GM18909 (cell line): Measurements from ENCODE around the gene ZNF446.
"Not testable (repeated sequence)": the region's sequence is repeated elsewhere in the genome, so short reads cannot be mapped to it uniquely, and the experiment has no call there.

Experiments used
- ATAC-seq: cut with Tn5 transposase; IDR thresholded peaks from one replicate; pipeline ENCODE4 v1.9.1; 2021; ENCODE audit warnings: mild to moderate bottlenecking; ENCODE audit not compliant: unreplicated experiment, poor library complexity

ZNF446 gene

GRCh38 chr19:58475714-58476497 lies at the start of gene ZNF446:
ZNF446 (plus strand) TSS chr19:58476352; CDS start chr19:58477219, 867 bp downstream.
- ATAC-seq: peak; percentile 85

- ATAC-seq: no peak
Measured at GRCh38 chr19:58428617-58429016, 47.5 kb upstream of the ZNF446 start.

GRCh38 chr19:58429745-58430144 lies 46.4 kb upstream of the ZNF446 start:
- ATAC-seq: no peak

- ATAC-seq: no peak
Measured at GRCh38 chr19:58434217-58434616, 41.9 kb upstream of the ZNF446 start.

- peak; percentile 96 for ATAC-seq
Measured at GRCh38 chr19:58439576-58440554, 36.3 kb upstream of the ZNF446 start, which contains the start of gene ZNF132. ZNF132 (minus strand) TSS chr19:58440153; CDS start chr19:58439821, 332 bp downstream.

GRCh38 chr19:58440556-58440955 lies 35.6 kb upstream of the ZNF446 start:
- no peak for ATAC-seq

GRCh38 chr19:58442986-58443385 lies 33.2 kb upstream of the ZNF446 start:
- ATAC-seq: not testable (repeated sequence)

GRCh38 chr19:58448860-58449259 lies 27.3 kb upstream of the ZNF446 start:
- ATAC-seq: not testable (repeated sequence)

GRCh38 chr19:58449980-58450379 lies 26.2 kb upstream of the ZNF446 start:
- not testable (repeated sequence) for ATAC-seq

GRCh38 chr19:58450856-58451357 lies 25.2 kb upstream of the ZNF446 start:
- ATAC-seq: no peak

GRCh38 chr19:58451358-58452101 lies 24.6 kb upstream of the ZNF446 start, which contains the start of gene ZNF324B:
ZNF324B (plus strand) TSS chr19:58451622; CDS start chr19:58453702, 2,080 bp downstream.
- peak; percentile 93 for ATAC-seq

- ATAC-seq: no peak
Measured at GRCh38 chr19:58453743-58454142, 22.4 kb upstream of the ZNF446 start.

- ATAC-seq: no peak
Measured at GRCh38 chr19:58455306-58455705, 20.8 kb upstream of the ZNF446 start.

- no peak for ATAC-seq
Measured at GRCh38 chr19:58456111-58456510, 20.0 kb upstream of the ZNF446 start.

- ATAC-seq: no peak
Measured at GRCh38 chr19:58460039-58460438, 16.1 kb upstream of the ZNF446 start.

- ATAC-seq: peak; percentile 29
Measured at GRCh38 chr19:58466089-58466759, 9.9 kb upstream of the ZNF446 start.

- ATAC-seq: peak; percentile 92
Measured at GRCh38 chr19:58466760-58467589, 9.2 kb upstream of the ZNF446 start, which contains the start of gene ZNF324. ZNF324 (plus strand) TSS chr19:58467080; CDS start chr19:58469186, 2,106 bp downstream.

- no peak for ATAC-seq
Measured at GRCh38 chr19:58468216-58468839, 7.8 kb upstream of the ZNF446 start.
